MG63 (cell line): ENCODE results near the gene SMG1. TPM values are rescaled to one million over a fixed set of nuclear protein-coding genes. Genes with fewer than 3 reads are reported as not detected.

ENCODE experiments used
- DNase-seq: peaks from one replicate; pipeline ENCODE4 v3.0.0-alpha.2; 2020
- H3K27me3 ChIP-seq: fragments of 250-450 bp; sonication (Bioruptor Pico); 2 replicates; pipeline ENCODE4 v1.5.1; 2020; ENCODE audit warnings: mild to moderate bottlenecking, moderate library complexity
- H3K36me3 ChIP-seq: fragments of 250-450 bp; sonication (Bioruptor Pico); 2 replicates; pipeline ENCODE4 v1.5.1; 2020; ENCODE audit warnings: mild to moderate bottlenecking, moderate library complexity
- H3K4me3 ChIP-seq: fragments of 250-450 bp; sonication (Bioruptor Pico); 2 replicates; pipeline ENCODE4 v1.5.1; 2020; ENCODE audit warnings: mild to moderate bottlenecking, moderate library complexity
- H3K9me3 ChIP-seq: fragments of 250-450 bp; sonication (Bioruptor Pico); 2 replicates; pipeline ENCODE4 v1.5.1; 2020; ENCODE audit warnings: mild to moderate bottlenecking, moderate library complexity
- total RNA-seq: library from RNA; depleted of rRNA; stranded (reverse); fragments of >200 nt; shearing (Covaris generic); gene quantifications from 2 replicates; pipeline ENCODE4 v1.2.3, GENCODE V29; 2014; ENCODE audit warnings: low replicate concordance

SMG1 gene
- total RNA-seq, 1 experiment from 2014 or later = 15.3 TPM

DNA sequence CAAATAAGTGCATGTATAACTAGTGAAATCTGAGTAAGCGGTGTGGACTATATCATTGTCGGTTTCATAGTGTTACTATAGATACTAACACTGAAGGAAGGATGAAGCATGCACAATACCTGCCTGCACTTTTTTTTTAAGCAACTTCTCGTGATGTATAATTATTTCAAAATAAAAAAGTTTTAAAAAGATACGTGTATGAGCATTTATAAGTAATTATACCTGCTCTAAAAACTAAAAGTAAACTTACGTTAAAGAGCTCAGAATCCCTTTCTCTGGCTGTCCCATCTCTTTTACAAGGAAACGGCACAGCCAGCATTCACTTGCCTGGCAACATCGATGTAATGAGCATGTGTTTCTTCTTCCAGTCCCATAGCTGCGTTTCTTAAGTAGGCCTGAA is 93.6 kb downstream of the SMG1 start:
- Histone ChIP-seq H3K9me3 (peaks cover 5% of the 10 kb centered on the region), H3K4me3 (no peak overlapping the region), H3K36me3 (peaks cover 95% of the 10 kb centered on the region), H3K27me3 (no peaks in the 10 kb centered on the region)
- no peak for DNase-seq

DNA sequence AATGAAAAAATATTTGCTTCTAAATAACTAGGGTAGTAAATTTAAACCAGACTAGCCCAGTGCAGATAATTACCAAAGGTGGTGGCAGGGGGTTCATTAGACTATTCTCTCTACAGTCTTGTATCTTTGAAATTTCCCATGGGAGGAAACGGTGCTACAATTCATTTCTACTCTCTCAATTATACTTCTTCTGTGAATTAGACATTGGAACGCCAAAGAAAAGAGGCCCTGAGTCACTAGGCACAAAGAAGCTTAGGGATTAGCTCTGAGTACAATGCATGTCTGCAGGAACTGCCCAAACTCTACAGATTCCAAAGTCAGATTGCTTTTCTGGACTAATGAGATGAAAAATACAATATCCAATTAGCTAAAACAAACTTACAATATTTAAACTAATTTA is 94.2 kb downstream of the SMG1 start:
- Histone ChIP-seq H3K9me3 (peaks cover 5% of the 10 kb centered on the region), H3K4me3 (no peak overlapping the region), H3K36me3 (peaks cover 92% of the 10 kb centered on the region), H3K27me3 (no peaks in the 10 kb centered on the region)
- DNase-seq = no peak

DNA sequence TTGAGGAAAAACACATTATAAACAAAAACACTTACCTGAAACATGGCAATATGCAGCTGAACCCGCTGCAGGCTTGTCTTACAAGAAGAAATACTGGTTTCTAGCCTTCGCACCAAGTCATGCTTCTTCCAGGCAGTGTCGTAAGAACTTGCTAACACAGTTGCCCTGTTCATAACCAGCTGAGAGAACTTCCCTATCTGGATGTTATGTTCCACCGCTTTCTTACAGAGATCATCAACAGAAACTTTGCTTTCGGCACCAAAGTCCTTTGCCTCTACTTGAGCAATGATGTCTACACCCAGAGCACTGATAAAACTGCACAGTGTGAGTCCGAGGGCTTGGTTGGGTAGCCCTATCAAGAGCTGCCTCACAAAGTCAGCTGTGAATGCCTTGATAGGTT is 97.0 kb downstream of the SMG1 start:
- DNase-seq = no peak
- no peaks in the 10 kb centered on the region for H3K27me3 ChIP-seq
- H3K9me3 ChIP-seq = no peaks in the 10 kb centered on the region
- H3K4me3 ChIP-seq = no peak overlapping the region
- peaks cover 66% of the 10 kb centered on the region for H3K36me3 ChIP-seq

DNA sequence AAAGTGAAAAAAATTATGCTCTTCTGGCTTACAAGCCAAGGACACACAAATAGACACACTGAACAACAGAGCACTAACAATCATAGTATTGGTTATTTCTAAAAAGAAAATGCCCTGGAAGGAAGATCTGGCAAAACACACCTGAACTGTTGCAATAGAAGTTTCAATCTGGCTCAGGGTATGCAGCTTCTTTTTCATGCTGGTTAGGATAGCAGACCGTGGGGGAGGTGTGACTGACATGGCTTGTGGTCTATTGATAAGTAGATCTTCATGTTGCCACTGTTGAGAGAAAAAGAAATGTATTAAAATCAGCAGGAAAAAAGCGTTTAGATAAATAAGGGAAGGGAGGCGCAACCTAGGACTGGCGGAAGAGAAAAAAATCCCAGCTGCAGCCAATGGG is 98.3 kb downstream of the SMG1 start:
- Histone ChIP-seq H3K9me3 (no peaks in the 10 kb centered on the region), H3K36me3 (peaks cover 52% of the 10 kb centered on the region), H3K4me3 (no peak overlapping the region), H3K27me3 (no peaks in the 10 kb centered on the region)
- no peak for DNase-seq

DNA sequence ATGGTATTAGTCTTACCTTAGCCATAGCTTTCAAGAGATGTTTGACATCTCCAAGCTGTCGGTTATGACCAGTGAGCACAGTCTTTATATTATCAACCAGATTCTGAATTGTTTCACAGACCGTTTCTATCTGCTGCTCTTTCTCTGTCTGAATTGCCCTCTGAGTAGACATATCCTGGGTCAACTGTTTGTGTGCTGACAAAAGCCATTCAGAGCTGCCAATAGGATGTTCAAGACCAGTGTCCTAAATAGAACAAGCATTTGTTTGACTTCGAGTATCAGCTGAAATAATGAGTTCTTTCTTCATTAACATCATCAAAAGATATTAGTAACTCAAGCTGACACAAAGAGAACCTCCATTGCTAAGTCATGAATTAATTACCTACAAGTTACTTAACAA is 109.9 kb downstream of the SMG1 start:
- Histone ChIP-seq H3K4me3 (no peak overlapping the region), H3K9me3 (no peaks in the 10 kb centered on the region), H3K27me3 (no peaks in the 10 kb centered on the region), H3K36me3 (peaks cover 90% of the 10 kb centered on the region)
- DNase-seq = no peak

DNA sequence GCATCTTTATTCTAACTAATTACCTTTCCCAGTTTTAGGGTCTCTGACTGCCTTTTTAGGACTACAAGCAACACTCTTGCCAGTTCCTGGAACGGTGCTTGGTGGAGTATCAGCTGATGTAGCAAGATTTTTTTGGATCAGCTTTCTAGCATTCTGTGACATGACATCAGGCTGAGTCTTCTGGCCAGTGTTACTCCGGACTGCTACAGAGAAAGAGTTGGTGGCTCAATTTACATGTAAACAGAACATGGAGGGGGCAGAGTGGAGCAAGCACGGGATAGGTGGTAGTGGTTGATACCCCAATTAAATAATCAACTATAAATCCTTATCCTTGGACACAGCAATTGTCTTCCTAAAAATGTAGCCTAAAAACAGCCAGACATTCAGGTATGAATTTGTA is 114.3 kb downstream of the SMG1 start:
- H3K9me3 ChIP-seq = no peaks in the 10 kb centered on the region
- no peaks in the 10 kb centered on the region for H3K27me3 ChIP-seq
- H3K4me3 ChIP-seq = no peak overlapping the region
- peaks cover 94% of the 10 kb centered on the region for H3K36me3 ChIP-seq
- DNase-seq = no peak

DNA sequence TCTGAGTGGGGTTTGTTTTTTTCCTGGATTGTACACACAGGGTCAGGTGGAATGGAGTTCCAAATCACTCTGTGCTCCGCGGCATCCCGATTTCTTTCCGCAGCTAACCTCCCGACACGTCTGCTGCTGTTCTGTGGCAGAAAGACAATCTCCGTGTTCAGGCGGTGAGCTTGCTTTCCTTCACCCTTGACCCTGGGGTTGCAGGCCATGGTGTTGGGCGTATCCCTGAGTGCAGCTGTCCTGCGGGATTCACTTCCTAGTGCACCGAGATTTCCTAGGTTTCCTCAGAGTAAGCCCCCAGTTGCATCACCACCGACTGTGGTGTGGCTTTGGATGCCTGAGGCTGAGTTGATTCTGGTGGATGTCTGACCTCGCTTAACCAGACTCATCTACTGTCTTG is 117.0 kb downstream of the SMG1 start:
- no peaks in the 10 kb centered on the region for H3K9me3 ChIP-seq
- H3K27me3 ChIP-seq = no peaks in the 10 kb centered on the region
- DNase-seq = no peak
- H3K4me3 ChIP-seq = no peak overlapping the region
- H3K36me3 ChIP-seq = peaks cover 80% of the 10 kb centered on the region

DNA sequence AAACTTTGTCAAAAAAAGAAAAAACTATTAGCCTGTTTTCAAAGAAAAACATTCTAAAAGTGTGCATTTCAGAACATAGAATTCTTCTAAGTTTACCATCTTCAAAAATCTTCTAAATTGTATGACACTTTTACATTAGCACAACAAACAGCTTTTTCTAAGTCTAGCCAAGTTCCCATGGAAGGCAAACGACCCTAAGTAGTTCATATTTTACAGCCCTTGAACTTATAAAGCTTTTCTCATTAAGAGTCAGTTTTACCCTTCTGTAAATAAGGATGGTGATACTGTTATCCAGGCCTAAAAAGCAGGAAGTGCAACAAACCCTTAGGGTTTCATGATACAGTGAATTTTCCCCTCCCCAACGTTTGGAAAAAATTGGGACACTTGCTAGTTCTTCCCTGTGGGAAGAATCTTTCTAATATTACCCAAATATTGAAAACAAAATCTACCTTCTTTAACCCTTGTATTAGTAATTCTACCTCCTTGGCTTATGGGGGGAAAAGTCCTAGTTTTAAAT is 120.9 kb downstream of the SMG1 start:
- H3K27me3 ChIP-seq = no peaks in the 10 kb centered on the region
- H3K4me3 ChIP-seq = no peak overlapping the region
- H3K9me3 ChIP-seq = no peaks in the 10 kb centered on the region
- H3K36me3 ChIP-seq = peaks cover 57% of the 10 kb centered on the region
- no peak for DNase-seq

DNA sequence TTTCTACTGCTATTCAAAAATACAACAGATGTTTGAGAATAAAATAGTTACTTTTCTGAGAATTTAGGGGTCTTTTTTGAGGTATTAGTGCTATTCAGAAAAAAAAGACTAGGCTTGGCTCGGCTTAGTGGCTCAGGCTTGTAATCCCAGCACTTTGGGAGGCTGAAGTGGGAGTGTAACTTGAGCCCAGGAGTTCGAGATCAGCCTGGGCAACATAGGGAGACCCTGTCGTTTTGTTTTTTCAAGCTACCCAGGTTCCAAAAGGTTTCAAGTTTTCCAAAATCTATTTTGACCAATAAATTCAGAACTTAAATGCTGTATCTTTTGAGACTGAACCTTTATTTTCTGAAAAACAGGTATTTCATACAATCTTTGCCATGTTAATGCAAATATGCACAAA is 121.7 kb downstream of the SMG1 start:
- DNase-seq = no peak
- Histone ChIP-seq H3K27me3 (no peaks in the 10 kb centered on the region), H3K36me3 (peaks cover 55% of the 10 kb centered on the region), H3K9me3 (no peaks in the 10 kb centered on the region), H3K4me3 (no peak overlapping the region)

DNA sequence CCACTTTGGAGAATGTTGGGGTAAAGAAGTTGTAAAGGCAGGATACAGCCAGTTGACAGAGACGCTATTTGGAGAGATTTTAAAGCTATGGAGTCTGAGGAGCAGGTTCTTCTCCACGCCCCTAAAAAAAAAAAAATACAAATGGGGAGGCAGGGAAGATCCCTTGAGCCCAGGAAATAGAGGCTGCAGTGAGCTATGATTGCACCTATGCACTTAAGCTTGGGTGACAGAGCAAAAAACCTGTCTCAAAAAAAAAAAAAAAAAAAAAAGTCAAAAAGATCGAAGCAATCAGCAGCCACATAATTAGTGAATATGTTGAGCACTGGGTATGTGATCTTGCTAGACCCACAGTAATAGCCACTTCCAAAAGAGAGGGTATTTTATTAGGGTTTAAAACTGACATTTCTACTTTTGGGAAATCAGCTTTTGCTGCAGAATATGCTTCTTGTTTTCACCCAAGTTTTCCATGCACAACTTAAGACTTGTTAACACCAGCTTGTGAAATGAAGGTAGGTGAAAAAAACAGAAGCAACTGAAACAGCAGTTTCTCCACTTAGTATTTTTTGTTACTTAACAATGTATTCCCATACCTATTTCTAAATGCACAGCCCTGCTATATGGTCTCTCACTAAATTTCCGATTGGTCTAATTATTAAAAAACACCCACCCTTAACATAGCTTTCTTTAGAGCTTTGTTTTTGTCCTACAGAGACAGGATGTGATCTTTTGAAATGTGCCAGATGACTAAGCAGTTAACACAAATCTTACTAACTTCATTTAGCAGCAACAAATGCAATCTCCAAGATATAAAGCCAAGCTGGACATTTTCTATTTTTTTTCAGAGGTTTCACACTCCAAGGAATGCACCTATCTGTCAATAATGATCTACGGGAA is 122.4 kb downstream of the SMG1 start:
- no peak for DNase-seq
- H3K36me3 ChIP-seq = peaks cover 54% of the 10 kb centered on the region
- no peaks in the 10 kb centered on the region for H3K9me3 ChIP-seq

DNA sequence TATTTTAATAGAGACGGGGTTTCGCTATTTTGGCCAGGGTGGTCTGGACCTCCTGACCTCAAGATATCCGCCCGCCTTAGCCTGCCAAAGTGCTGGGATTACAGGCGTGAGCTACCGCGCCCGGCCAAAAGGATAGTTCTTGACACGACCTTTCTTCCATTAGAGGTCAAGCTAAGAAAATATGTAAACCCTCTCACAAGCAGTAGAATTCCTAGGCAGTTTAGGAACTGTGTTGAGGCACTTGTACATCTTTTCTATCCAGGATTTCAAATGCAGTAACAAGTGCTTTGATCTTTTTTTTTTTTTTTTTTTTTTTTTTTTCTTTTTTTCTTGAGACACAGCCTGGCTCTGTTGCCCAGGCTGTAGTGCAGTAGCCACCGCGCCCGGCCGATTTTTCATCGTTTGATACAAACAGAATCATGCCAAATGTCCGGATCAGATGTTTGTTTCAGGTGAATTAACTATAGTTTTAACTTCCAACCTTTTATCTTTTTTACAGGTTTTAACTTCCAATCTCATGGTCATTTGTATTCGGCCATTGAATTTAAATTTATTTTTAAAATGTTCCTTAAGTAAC is 123.4 kb downstream of the SMG1 start:
- Histone ChIP-seq H3K27me3 (no peaks in the 10 kb centered on the region), H3K9me3 (no peaks in the 10 kb centered on the region), H3K36me3 (peaks cover 53% of the 10 kb centered on the region), H3K4me3 (no peak overlapping the region)
- DNase-seq = no peak

More for the DNA sequence above, 122.4 kb downstream of the SMG1 start:
- Histone ChIP-seq H3K4me3 (no peak overlapping the region), H3K27me3 (no peaks in the 10 kb centered on the region)

DNA sequence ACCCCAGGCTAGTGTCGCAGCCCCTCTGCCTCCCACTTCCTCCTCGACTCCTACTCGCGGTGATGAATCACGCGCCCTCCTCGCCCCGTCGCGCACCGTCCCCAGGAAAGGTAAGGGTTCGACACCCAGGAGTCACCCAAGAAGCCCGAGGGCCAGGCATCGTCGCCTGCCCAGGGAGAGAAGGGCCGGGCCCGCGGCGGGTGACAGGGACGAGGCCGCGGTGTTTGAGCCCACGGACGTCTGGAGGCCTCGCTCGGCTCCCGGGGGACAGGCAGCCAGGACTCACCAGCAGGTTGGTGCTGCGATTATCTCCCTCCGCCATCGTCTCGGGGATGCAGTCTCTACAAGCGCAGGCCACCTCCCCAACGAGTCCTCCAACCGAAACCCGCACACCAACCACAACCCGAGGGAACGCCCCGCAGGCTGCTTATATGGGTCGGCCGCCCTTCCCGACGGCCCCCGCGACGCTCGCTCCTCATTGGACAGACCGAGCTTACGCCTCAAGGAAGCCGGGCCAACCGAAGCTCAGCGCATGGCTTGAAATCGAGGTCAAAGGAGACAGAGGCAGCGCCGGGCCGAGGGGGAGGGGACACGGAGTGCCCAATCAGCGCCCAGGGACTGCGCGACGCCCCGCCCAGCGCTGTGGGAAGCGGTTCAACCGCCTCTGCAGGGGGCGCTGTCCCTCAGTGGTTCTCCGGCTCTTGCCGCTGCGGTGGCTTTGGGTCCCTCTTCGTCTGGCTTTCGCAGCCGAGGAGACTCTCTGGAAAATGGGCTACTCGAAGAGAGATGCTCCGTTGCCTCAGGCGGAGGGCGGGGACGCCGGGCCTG is 124.8 kb downstream of the SMG1 start, which contains the start of gene ARL6IP1:
ARL6IP1 (minus strand) TSS at position 405 of the 828 bp plus-strand sequence; CDS start at position 322, 83 bp downstream.
- peak; percentile 100 for DNase-seq
- Histone ChIP-seq H3K9me3 (no peaks in the 10 kb centered on the region), H3K4me3 (peak within 1 kb of the TSS; percentile 98), H3K27me3 (no peaks in the 10 kb centered on the region), H3K36me3 (peaks cover 56% of the 10 kb centered on the region)

DNA sequence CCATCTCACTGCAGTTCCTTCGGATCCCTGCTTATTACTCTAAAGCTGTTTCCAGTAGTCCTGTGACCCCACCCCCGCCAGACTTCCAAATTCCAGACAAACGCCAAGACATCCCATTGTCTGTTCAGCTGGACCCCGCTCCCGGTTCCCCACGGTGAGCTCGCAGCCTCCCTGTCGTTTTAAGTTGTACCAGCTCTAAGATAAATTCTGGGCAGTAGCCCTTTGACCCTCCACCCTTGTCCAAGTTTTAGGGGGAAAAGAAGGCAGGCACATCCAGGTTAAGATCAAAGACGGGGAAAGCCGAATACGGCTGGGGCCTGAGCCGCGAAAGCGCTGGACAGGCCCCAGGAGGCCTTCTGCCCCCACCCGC is 125.4 kb downstream of the SMG1 start:
- Histone ChIP-seq H3K4me3 (peak overlapping the region; percentile 98), H3K27me3 (no peaks in the 10 kb centered on the region), H3K9me3 (no peaks in the 10 kb centered on the region), H3K36me3 (peaks cover 61% of the 10 kb centered on the region)
- peak; percentile 46 for DNase-seq

DNA sequence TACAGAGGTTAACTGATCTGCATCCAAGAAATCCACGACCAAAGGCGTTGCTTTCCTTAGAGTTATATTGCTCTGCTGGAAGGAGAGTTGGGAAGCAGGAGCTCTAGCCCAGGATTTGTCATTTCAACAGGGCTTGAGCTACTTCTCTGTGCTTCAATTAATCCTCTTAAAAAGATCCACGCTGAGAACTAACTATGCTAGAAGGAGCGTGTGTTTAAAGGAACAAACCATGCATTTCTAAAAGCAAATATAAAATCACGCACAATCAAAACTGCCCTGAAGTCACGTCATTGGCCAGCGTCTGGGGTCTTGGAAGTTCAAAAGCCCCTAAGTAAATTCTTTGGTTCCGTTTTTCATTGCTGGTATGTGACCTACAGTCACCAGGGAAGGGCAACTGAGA is 125.9 kb downstream of the SMG1 start:
- Histone ChIP-seq H3K4me3 (peak overlapping the region; percentile 98), H3K9me3 (no peaks in the 10 kb centered on the region), H3K27me3 (no peaks in the 10 kb centered on the region), H3K36me3 (peaks cover 63% of the 10 kb centered on the region)
- no peak for DNase-seq

DNA sequence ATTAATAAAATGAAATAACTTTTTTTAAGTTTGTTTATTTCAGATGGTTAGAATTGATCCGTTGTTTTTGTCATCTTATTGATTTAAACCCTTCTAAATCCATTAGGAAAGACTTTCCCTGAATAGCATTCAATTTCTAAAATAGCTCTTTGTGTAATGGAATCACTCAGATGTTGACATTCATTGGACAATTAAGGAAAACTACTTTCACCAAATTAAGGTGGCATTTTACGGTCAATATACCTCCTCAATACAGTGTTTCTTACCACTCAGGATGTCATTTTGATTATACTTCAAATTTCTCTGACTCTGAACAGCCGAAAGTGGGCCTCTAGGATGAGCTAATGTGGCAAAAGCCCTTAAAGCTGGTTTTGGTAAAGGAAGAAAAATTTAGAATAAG is 126.7 kb downstream of the SMG1 start:
- no peaks in the 10 kb centered on the region for H3K9me3 ChIP-seq
- DNase-seq = no peak
- H3K36me3 ChIP-seq = peaks cover 58% of the 10 kb centered on the region
- H3K4me3 ChIP-seq = peak overlapping the region; percentile 98
- no peaks in the 10 kb centered on the region for H3K27me3 ChIP-seq

DNA sequence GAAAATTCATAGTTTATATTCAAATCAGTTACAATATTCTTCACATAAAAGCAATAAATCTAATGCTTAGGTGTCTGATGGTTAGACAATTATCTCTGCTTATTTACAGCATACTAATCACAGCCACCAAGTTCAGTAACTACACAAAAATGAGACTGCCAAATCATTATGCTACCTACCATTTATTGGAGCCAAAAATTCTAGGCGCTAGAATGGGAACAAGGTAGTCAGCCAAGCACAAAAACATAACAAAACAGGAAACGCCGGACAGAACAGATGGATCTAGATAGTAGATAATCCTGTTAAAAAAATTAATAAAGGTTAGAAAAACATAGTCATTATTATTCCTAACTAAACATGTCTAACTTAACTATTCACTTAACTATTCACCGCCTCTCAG is 128.5 kb downstream of the SMG1 start:
- Histone ChIP-seq H3K36me3 (peaks cover 73% of the 10 kb centered on the region), H3K4me3 (0 out of 2 replicates have a peak overlapping the region, but pooled peaks have one; percentile 98), H3K27me3 (no peaks in the 10 kb centered on the region), H3K9me3 (no peaks in the 10 kb centered on the region)
- DNase-seq = no peak

DNA sequence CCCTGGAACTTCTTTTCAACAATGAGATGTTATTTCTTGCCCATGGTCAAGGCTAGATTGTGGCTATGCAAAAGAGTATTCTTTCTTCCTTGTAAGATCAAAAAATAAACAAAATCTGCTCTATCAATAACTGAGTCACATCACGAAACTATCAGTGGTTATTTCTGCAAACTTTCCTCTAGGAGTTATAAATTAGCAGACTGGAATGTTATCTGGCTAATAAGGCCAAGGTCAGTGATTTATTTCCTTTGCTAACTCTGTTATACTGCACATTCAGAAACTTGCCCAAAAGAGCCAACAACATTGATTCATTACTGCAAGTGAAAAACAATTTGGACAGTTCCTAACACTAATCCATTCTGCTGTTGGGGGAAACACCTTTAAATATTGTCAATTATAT is 129.8 kb downstream of the SMG1 start:
- no peak for DNase-seq
- Histone ChIP-seq H3K4me3 (no peak overlapping the region), H3K36me3 (peaks cover 83% of the 10 kb centered on the region), H3K9me3 (no peaks in the 10 kb centered on the region), H3K27me3 (no peaks in the 10 kb centered on the region)
